Epithelial cell of proximal tubule (primary cell): ENCODE results near the gene GATA5. TPM values are rescaled to one million over a fixed set of nuclear protein-coding genes. Genes with fewer than 3 reads are reported as not detected.

ENCODE experiments used
- DNase-seq: peaks from one replicate; pipeline ENCODE4 v3.0.0-alpha.2; 2011; ENCODE audit warnings: low read depth
- H3K4me3 ChIP-seq: 2 replicates; pipeline ENCODE4 v1.5.1; 2011; ENCODE audit warnings: low read depth, mild to moderate bottlenecking, low read length
- total RNA-seq: library from RNA; depleted of rRNA; stranded (reverse); fragments of >200 nt; gene quantifications from 2 replicates; pipeline ENCODE4 v1.2.3, GENCODE V29; 2015
- TF ChIP-seq, protein P1 (sequence below): conservative IDR thresholded peaks from 2 replicates; pipeline ENCODE4 v1.5.1; 2012; ENCODE audit warnings: low read depth, mild to moderate bottlenecking, low read length

Gene GATA5
- total RNA-seq, 1 donor from 2014 or later, result not detected

DNA sequence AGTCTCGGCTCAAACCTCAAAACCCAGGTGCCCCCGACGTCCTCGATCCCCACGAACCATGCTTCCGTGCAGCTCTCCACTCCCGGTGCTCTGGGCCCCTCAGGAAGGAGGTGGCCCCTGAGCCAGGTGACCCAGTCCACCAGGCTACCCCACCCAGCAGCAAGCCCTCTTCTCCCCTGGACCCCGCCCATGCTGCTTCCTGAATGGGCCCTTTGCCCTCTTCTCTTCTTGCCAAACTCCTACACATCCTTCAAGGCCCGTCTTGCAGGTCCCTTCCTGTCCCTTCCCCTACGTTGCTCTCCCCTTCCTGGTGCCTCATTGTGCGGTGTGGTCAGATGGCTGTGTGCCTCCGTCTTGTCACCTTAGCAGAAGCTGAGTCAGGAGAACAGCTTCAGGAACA is 3.4 kb upstream of the GATA5 start:
- H3K4me3 ChIP-seq, result no peak overlapping the region
- no peak for DNase-seq
- TF ChIP-seq, protein P1, sequence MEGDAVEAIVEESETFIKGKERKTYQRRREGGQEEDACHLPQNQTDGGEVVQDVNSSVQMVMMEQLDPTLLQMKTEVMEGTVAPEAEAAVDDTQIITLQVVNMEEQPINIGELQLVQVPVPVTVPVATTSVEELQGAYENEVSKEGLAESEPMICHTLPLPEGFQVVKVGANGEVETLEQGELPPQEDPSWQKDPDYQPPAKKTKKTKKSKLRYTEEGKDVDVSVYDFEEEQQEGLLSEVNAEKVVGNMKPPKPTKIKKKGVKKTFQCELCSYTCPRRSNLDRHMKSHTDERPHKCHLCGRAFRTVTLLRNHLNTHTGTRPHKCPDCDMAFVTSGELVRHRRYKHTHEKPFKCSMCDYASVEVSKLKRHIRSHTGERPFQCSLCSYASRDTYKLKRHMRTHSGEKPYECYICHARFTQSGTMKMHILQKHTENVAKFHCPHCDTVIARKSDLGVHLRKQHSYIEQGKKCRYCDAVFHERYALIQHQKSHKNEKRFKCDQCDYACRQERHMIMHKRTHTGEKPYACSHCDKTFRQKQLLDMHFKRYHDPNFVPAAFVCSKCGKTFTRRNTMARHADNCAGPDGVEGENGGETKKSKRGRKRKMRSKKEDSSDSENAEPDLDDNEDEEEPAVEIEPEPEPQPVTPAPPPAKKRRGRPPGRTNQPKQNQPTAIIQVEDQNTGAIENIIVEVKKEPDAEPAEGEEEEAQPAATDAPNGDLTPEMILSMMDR, result no peak

DNA sequence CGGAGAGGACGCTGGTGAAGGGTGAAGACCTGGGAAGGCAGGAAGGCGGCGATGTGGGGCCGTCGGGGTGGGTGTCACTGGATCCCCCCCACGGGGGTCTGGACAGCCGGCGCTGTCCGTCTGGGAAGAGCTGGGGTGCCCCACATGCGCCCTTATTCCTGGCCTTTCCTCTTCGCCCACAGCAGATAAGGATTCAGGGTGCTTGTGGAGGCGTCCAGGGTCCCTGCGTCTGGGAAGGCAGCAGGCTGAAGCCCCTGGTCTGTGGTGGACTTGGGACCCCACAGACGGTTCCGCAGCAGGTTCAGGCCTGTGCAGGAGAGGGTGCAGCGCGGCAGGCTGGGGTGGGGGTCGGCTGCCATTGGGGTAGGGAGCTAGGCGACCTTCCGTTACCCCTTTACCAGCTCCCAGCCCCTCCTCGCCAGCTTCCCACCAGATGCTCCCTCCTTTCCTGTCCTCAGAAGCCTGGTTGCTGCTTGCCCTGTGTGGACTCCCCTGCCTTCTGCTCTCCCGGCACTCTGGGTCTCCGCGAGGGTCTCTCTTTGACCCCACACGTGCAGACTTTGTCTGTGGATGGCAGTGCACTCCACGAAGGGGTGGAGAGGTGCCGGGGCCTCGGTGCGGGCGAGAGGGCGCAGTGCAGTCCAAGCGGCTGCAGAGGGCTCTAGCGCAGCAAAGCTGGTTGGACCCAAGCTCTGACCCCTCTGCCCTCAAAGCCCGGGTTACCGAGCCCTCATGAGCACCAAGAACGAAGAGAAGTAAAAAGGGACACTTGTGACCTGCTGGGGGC is 2.1 kb upstream of the GATA5 start:
- TF ChIP-seq, protein P1, result peak; percentile 22
- no peak overlapping the region for H3K4me3 ChIP-seq
- no peak for DNase-seq

DNA sequence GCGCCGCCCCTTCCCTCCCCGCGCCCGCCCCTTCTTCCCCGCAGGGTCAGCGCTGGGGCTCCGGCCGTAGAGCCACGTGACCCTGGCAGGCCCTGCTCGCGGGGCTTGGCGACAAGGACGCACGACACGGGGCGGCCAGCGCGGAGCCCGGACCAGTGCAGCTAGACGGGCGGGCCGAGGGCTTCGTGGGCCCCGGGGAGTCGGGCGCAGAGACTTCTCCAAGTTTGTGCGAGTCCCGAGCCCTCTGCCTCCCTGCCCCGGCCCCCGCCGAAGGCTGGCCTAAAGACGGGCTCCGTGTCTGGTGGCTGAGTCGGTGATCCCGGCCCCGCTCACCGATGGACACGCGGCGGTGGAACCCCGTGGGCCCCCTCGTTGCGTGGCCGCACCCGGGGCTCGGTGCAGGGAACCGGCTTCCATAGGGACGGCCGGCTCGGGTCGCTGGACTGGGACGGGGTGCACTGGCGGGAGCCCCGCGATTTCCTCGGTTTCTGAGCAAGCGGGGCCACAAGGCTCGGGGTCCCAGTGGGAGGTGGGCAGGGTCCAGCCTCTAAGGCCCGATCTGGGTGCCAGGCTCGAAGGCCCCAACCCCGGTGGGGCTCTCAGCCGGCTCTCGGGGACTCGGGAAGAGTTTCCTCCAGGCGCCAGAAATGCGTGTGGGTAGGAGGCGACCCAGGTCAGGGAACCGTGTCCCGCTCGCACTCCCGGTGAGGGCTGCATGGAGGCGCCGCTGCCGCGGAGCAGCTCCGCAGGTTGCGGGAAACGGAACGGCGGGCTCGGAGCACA is 452 bp upstream of the GATA5 start:
- no peak for DNase-seq
- TF ChIP-seq, protein P1, result no peak
- no peak overlapping the region for H3K4me3 ChIP-seq

DNA sequence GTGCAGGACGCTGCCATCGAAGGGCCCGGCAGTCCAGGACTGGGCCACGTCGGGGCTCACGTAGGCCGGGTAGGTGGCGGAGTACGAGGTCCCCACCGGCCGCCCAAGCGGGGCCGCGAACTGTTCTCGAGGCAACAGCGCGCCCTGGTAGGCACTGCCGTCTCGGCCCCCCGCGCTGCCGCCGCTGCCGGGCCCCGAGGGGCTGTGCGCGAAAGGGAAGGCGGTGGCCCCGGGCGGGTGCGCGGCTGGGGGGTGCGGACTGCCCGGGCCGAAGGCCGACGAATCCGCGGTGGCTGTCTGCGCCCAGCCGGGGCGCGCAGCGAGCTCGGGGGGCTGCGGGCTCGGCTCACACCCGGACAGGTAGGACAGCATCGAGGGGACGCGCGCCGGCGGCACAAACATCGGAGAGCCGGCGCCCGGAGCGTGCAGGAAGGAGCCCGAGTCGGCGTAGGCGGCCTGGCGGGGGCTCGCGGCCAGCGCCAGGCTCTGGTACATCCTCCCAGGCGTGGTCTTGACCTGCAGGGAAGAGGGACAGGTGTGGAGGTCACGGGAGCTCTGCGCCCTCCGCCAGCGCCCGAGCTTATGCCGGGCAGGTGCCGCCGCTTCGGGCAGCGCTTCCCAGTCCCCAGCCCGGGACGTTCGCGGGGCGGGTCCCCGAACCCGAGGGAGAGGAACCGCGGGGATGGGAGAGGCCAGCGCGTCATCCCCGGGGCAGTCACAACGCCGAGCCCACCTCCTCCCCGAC is 596 bp downstream of the GATA5 start:
- TF ChIP-seq, protein P1, result no peak

DNA sequence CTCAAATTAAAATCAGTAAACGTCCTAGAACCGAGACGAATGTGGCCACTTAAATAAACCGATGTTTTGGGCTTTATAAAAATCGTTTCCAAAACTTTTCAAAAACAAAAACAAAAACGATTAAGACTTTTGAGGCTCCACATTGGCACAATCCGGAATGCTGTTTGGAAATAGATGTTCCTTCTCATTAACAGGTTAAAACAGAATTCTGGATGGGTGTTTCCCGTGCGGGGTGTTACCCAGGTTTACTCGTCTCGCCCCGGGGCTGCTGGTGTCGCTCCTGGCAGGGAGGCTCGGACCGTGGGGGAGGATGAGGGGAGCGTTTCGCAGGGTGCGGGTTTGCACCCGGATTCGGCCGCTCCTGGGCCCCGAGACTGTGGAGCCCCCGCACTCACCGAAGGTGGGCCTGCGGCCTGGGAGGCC is 1.2 kb downstream of the GATA5 start:
- H3K4me3 ChIP-seq, result no peak overlapping the region
- DNase-seq, result no peak
- TF ChIP-seq, protein P1, result no peak

More for the DNA sequence above, 596 bp downstream of the GATA5 start:
- no peak for DNase-seq
- H3K4me3 ChIP-seq, result no peak overlapping the region

DNA sequence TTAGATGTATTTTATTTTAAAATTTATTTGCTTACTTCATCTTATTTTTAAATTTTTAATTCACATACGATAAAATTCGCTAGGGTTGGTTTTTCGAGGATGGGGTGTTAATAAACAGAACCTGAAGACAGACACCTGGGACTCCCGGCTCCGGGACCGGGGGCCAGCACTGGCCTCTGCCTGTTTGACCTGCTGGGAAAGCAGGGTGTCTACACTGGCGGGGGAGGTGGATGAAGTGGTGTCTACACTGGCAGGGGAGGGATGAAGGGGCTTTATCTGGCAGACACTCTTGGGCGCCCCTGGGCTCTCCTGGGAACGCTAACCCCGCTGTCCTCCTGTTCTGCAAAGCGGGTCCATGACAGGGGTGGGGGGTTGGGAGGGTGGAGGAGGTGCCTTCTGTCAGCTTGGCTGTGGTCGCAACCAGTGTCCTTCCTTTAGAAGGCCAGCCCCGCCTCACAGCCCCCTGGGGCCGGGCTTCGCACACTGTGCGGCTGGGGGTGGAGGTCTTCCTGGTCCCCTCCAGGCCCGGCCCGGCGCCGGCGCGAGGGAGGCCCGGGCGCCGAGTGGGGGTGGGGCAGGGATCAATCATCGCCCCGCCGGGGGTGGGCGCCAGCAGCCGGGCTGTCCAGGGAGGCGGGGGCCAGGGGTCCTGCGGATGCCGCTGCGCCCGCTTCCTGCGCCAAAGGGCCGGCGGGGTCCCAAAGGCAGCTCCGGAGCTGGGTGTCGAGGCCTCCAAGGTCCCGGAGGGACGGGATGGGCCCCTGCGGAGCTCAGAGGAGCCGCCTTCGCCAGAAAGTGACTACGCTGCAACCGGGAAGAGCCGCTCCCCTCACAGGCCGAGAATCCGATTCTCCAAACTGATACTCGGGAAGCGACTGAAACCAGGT is 1.8 kb downstream of the GATA5 start:
- no peak overlapping the region for H3K4me3 ChIP-seq
- DNase-seq, result no peak
- TF ChIP-seq, protein P1, result no peak
